HepG2 (cell line): ENCODE data around the gene L3MBTL4. TPM values are rescaled to one million over a fixed set of nuclear protein-coding genes. Genes with fewer than 3 reads are reported as not detected.
A peak's percentile ranks its signal among the peaks of the same experiment; 100 is the strongest.

Experiments used
- CAMTA2 ChIP-seq: sonication (generic); formaldehyde crosslinking; IDR thresholded peaks from 2 replicates; pipeline ENCODE4 v1.4.0; 2020; ENCODE audit warnings: mild to moderate bottlenecking, missing genetic modification reagents, borderline replicate concordance
- CEBPZ ChIP-seq: IDR thresholded peaks from 2 replicates; pipeline ENCODE4 v1.6.1; 2012; ENCODE audit warnings: low read length, improper control_type of control experiment
- DR1 ChIP-seq: sonication (generic); formaldehyde crosslinking; IDR thresholded peaks from 2 replicates; pipeline ENCODE4 v1.8.0; 2021; ENCODE audit warnings: mild to moderate bottlenecking, missing genetic modification reagents, inconsistent platforms
- FOXA1 ChIP-seq, 2 experiments: fragments of 450-650 bp in 1 of 2; sonication (generic) in 1 of 2; formaldehyde crosslinking in 1 of 2; IDR thresholded peaks; 2 replicates each; pipeline versions ENCODE4 v1.4.0 to v1.6.1; 2016 to 2020; ENCODE audit warnings: missing genetic modification reagents in 1 of 2
- HNF1A ChIP-seq, 2 experiments: sonication (generic) in 1 of 2; formaldehyde crosslinking in 1 of 2; IDR thresholded peaks; 2 replicates each; pipeline versions ENCODE4 v1.4.0 to v1.6.1; 2016 to 2020; ENCODE audit warnings: borderline replicate concordance in 1 of 2, low read depth in 1 of 2, mild to moderate bottlenecking in 1 of 2, missing genetic modification reagents in 1 of 2
- NONO ChIP-seq, 2 experiments: fragments of 450-650 bp in 1 of 2; sonication (generic) in 1 of 2; formaldehyde crosslinking in 1 of 2; IDR thresholded peaks in 1 of 2; conservative IDR thresholded peaks in 1 of 2; 2 replicates each; pipeline versions ENCODE4 v1.6.1 to v1.8.0; 2017 to 2022; ENCODE audit warnings: mild to moderate bottlenecking in 1 of 2, missing genetic modification reagents in 1 of 2, moderate library complexity in 1 of 2
- RARA ChIP-seq: IDR thresholded peaks from 2 replicates; pipeline ENCODE4 v1.6.1; 2016; ENCODE audit warnings: missing genetic modification reagents, missing compliant biosample characterization
- RXRB ChIP-seq: IDR thresholded peaks from 2 replicates; pipeline ENCODE4 v1.6.1; 2016; ENCODE audit warnings: borderline replicate concordance, missing genetic modification reagents, missing compliant biosample characterization
- SOX13 ChIP-seq, 3 experiments: fragments of 450-650 bp in 1 of 3; sonication (generic) in 1 of 3; formaldehyde crosslinking in 1 of 3; IDR thresholded peaks in 2 of 3; conservative IDR thresholded peaks in 1 of 3; 2 replicates each; pipeline versions ENCODE4 v1.5.0 to v1.6.1; 2016 to 2020; ENCODE audit warnings: antibody characterized with exemption in 1 of 3, mild to moderate bottlenecking in 1 of 3, missing compliant biosample characterization in 1 of 3, missing genetic modification reagents in 1 of 3, moderate library complexity in 1 of 3
- TARDBP ChIP-seq: sonication (generic); formaldehyde crosslinking; IDR thresholded peaks from 2 replicates; pipeline ENCODE4 v1.8.0; 2022; ENCODE audit warnings: mild to moderate bottlenecking, missing genetic modification reagents
- ZNF616 ChIP-seq: sonication (generic); formaldehyde crosslinking; IDR thresholded peaks from 2 replicates; pipeline ENCODE4 v1.5.0; 2020; ENCODE audit warnings: low read depth, mild to moderate bottlenecking, missing genetic modification reagents
- ZNF781 ChIP-seq: sonication (generic); formaldehyde crosslinking; IDR thresholded peaks from 2 replicates; pipeline ENCODE4 v1.5.1; 2020; ENCODE audit warnings: borderline replicate concordance, mild to moderate bottlenecking, missing genetic modification reagents; ENCODE audit errors: not compliant biosample characterization
- ZNF883 ChIP-seq: sonication (generic); formaldehyde crosslinking; IDR thresholded peaks from 2 replicates; pipeline ENCODE4 v1.5.1; 2020; ENCODE audit warnings: mild to moderate bottlenecking, missing genetic modification reagents; ENCODE audit errors: not compliant biosample characterization
- polyA plus RNA-seq, 8 experiments: library from polyadenylated mRNA; depleted of rRNA in 3 of 8; stranded (reverse) in 7 of 8; unstranded in 1 of 8; fragments of >200 nt; fragmentation: Illumina TruSeq in 4 of 8; extraction: Trizol in 4 of 8; gene quantifications; 2 replicates each; pipeline versions ENCODE4 v1.2.1 to v1.2.3, GENCODE V29; 2011 to 2016; ENCODE audit warnings: low read depth in 4 of 8, missing spikeins in 1 of 8, mixed read lengths in 1 of 8; ENCODE audit not compliant: insufficient read depth in 1 of 8
- total RNA-seq, 5 experiments: library from RNA; depleted of rRNA; stranded (reverse); fragments of >200 nt; fragmentation: Illumina TruSeq; extraction: Trizol; gene quantifications; 2 replicates each; pipeline ENCODE4 v1.2.3, GENCODE V29; 2016; ENCODE audit warnings: low read depth in 1 of 5
- TF ChIP-seq, protein P1 (sequence below): sonication (generic); formaldehyde crosslinking; IDR thresholded peaks from 2 replicates; pipeline ENCODE4 v1.4.0; 2020; ENCODE audit warnings: missing genetic modification reagents, borderline replicate concordance
- TF ChIP-seq, protein P2 (sequence below): sonication (generic); formaldehyde crosslinking; IDR thresholded peaks from 2 replicates; pipeline ENCODE4 v1.8.1; 2023; ENCODE audit warnings: mild to moderate bottlenecking, moderate library complexity, missing genetic modification reagents

Gene L3MBTL4
- total and polyA plus RNA-seq, 2 of the 13 experiments (the other 11 are each of a cell fraction or from before 2014, with no cell fraction given): 10.8 to 13.3 TPM

GRCh38 chr18:6405237-6406074 is 9.3 kb downstream of the L3MBTL4 start (continued):
- TF ChIP-seq, protein P1, sequence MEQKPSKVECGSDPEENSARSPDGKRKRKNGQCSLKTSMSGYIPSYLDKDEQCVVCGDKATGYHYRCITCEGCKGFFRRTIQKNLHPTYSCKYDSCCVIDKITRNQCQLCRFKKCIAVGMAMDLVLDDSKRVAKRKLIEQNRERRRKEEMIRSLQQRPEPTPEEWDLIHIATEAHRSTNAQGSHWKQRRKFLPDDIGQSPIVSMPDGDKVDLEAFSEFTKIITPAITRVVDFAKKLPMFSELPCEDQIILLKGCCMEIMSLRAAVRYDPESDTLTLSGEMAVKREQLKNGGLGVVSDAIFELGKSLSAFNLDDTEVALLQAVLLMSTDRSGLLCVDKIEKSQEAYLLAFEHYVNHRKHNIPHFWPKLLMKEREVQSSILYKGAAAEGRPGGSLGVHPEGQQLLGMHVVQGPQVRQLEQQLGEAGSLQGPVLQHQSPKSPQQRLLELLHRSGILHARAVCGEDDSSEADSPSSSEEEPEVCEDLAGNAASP (CRISPR knock-in tag): no peak
- no peak for TF ChIP-seq CAMTA2 (CRISPR knock-in tag)
- TF ChIP-seq, protein P2, sequence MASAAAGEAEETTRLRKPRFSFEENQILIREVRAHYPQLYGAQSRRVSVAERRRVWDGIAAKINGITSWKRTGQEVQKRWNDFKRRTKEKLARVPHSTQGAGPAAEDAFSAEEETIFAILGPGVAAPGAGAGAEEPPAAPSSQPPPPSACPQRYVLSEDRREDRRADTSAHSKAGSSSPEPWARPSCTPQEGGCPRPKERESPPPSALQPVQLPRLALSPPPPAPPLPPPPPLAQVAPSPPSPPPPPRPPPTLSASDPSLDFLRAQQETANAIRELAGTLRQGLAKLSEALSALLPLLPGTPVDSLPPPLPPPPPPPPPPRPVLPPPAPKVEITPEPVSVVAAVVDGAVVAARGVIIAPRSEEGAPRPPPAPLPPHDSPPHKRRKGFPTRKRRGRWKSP (CRISPR knock-in tag): no peak
- no peak for TF ChIP-seq FOXA1 (IDR thresholded peaks at IDR 0.05)
- TF ChIP-seq FOXA1 (CRISPR knock-in tag; IDR thresholded peaks at IDR 0.05): peak; percentile 52
- no peak for TF ChIP-seq NONO (IDR thresholded peaks at IDR 0.05)
- TF ChIP-seq NONO (CRISPR knock-in tag; conservative IDR thresholded peaks at IDR 0.05): no peak
- TF ChIP-seq RXRB (CRISPR knock-in tag): peak; percentile 40; the same call in 1 of the 2 replicates
- 0 out of 2 replicates have a peak, but pooled peaks have one; percentile 8 for TF ChIP-seq HNF1A (IDR thresholded peaks at IDR 0.05; ENCODE audit: low read depth)
- no peak for TF ChIP-seq HNF1A (CRISPR knock-in tag; IDR thresholded peaks at IDR 0.05; ENCODE audit: borderline replicate concordance)
- TF ChIP-seq DR1 (CRISPR knock-in tag): no peak
- TF ChIP-seq ZNF883 (CRISPR knock-in tag): no peak
- no peak for TF ChIP-seq CEBPZ
- no peak for TF ChIP-seq SOX13 (IDR thresholded peaks at IDR 0.05)
- TF ChIP-seq SOX13 (CRISPR knock-in tag; conservative IDR thresholded peaks at IDR 0.05 in 1 of 2, IDR thresholded peaks at IDR 0.05 in 1 of 2): peak in 1 of 2 experiments; percentile 70; a peak in 2 of 4 replicates
- no peak for TF ChIP-seq ZNF781 (CRISPR knock-in tag)
- TF ChIP-seq RARA (CRISPR knock-in tag): no peak; the same call in 1 of the 2 replicates
- TF ChIP-seq TARDBP (CRISPR knock-in tag): no peak; the same call in 1 of the 2 replicates
- no peak for TF ChIP-seq ZNF616
